ENCODE measurements around the gene RIT1. TPM values are rescaled to one million over a fixed set of nuclear protein-coding genes. Genes with fewer than 3 reads are reported as not detected.

RIT1 gene
- total RNA-seq (ENCODE audit: unreplicated experiment): 69.2 TPM
- long read RNA-seq, transcript RIT1-202 (6 exons, 3,445 nt): major isoform, 25 of 26 reads
- long read RNA-seq, partial matches to known transcripts: 0 of 26 reads
- long read RNA-seq, other reads (novel, unspliced or antisense): 0 of 26 reads

GRCh38 chr1:155911156-155912055 is at the start of gene RIT1:
RIT1 (minus strand) TSS chr1:155911349; CDS start chr1:155910761, 588 bp downstream.
- Mint-ChIP-seq H3K4me3 (ENCODE audit: unreplicated experiment) (peak within 1 kb of the TSS; percentile 99), H3K36me3 (ENCODE audit: low read depth, unreplicated experiment) (peaks cover 27% of the 10 kb centered on the region), H3K27ac (ENCODE audit: unreplicated experiment) (peak within 1 kb of the TSS; percentile 94), H3K9me3 (ENCODE audit: unreplicated experiment) (no peaks in the 10 kb centered on the region), H3K4me1 (ENCODE audit: unreplicated experiment) (peaks cover 10% of the 10 kb centered on the region), H3K27me3 (ENCODE audit: unreplicated experiment) (no peaks in the 10 kb centered on the region)
- TF ChIP-seq CTCF (IDR thresholded peaks at IDR 0.05; ENCODE audit: unreplicated experiment): no peak
- peak; percentile 84 for DNase-seq (ENCODE audit: low spot score)

GRCh38 chr1:155960081-155960745 is 49.1 kb upstream of the RIT1 start:
- Mint-ChIP-seq H3K36me3 (ENCODE audit: low read depth, unreplicated experiment) (peaks cover 54% of the 10 kb centered on the region), H3K4me1 (ENCODE audit: unreplicated experiment) (peaks cover 20% of the 10 kb centered on the region), H3K27me3 (ENCODE audit: unreplicated experiment) (peaks cover 11% of the 10 kb centered on the region), H3K9me3 (ENCODE audit: unreplicated experiment) (no peaks in the 10 kb centered on the region), H3K4me3 (ENCODE audit: unreplicated experiment) (peak overlapping the region; percentile 42), H3K27ac (ENCODE audit: unreplicated experiment) (peak overlapping the region; percentile 36)
- no peak for TF ChIP-seq CTCF (IDR thresholded peaks at IDR 0.05; ENCODE audit: unreplicated experiment)
- no peak for DNase-seq (ENCODE audit: low spot score)

GRCh38 chr1:155957411-155957915 is 46.3 kb upstream of the RIT1 start:
- TF ChIP-seq CTCF (IDR thresholded peaks at IDR 0.05; ENCODE audit: unreplicated experiment): no peak
- Mint-ChIP-seq H3K27me3 (ENCODE audit: unreplicated experiment) (peaks cover 10% of the 10 kb centered on the region), H3K27ac (ENCODE audit: unreplicated experiment) (no peak overlapping the region), H3K9me3 (ENCODE audit: unreplicated experiment) (no peaks in the 10 kb centered on the region), H3K4me3 (ENCODE audit: unreplicated experiment) (peak overlapping the region; percentile 68), H3K36me3 (ENCODE audit: low read depth, unreplicated experiment) (peaks cover 57% of the 10 kb centered on the region), H3K4me1 (ENCODE audit: unreplicated experiment) (peaks cover 7% of the 10 kb centered on the region)
- no peak for DNase-seq (ENCODE audit: low spot score)

GRCh38 chr1:155954645-155955044 is 43.5 kb upstream of the RIT1 start:
- H3K4me1 Mint-ChIP-seq (ENCODE audit: unreplicated experiment): peaks cover 13% of the 10 kb centered on the region
- H3K27ac Mint-ChIP-seq (ENCODE audit: unreplicated experiment): peak overlapping the region; percentile 48
- no peaks in the 10 kb centered on the region for H3K9me3 Mint-ChIP-seq (ENCODE audit: unreplicated experiment)
- TF ChIP-seq CTCF (IDR thresholded peaks at IDR 0.05; ENCODE audit: unreplicated experiment): no peak
- DNase-seq (ENCODE audit: low spot score): no peak
- no peak overlapping the region for H3K4me3 Mint-ChIP-seq (ENCODE audit: unreplicated experiment)
- H3K27me3 Mint-ChIP-seq (ENCODE audit: unreplicated experiment): peaks cover 7% of the 10 kb centered on the region
- peaks cover 52% of the 10 kb centered on the region for H3K36me3 Mint-ChIP-seq (ENCODE audit: low read depth, unreplicated experiment)

Data from endothelial cell (in vitro differentiated cells).